GM08714 (cell line): ENCODE measurements around the gene RASSF6.
"Not testable (repeated sequence)": the region's sequence is repeated elsewhere in the genome, so short reads cannot be mapped to it uniquely, and the experiment has no call there.

ENCODE experiments used
- H3K4me3 ChIP-seq: fragments of 200-500 bp; sonication (Bioruptor generic); 2 replicates; pipeline ENCODE4 v1.5.1; 2014; ENCODE audit warnings: mild to moderate bottlenecking, low read length, inconsistent platforms
- ZNF274 ChIP-seq: IDR thresholded peaks from 2 replicates; pipeline ENCODE4 v1.6.1; 2012; ENCODE audit warnings: mild to moderate bottlenecking, low read depth, low read length

RASSF6 gene

GRCh38 chr4:73631565-73632226, 11.5 kb upstream of the RASSF6 start:
- no peak overlapping the region for H3K4me3 ChIP-seq

DNA sequence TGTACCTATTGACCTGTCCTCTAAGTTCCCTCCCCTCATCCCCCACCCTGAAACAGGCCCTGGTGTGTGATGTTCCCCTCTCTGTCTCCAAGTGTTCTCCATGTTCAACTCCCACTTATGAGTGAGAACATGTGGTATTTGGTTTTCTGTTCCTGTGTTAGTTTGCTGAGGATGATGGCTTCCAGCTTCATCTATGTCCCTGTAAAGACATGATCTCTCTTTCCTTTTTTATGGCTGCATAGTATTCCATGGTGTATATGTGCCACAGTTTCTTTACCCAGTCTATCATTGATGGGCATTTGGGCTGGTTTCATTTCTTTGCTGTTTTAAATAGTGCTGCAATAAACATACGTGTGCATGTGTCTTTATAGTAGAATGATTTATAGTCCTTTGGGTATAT, 8.6 kb upstream of the RASSF6 start:
- H3K4me3 ChIP-seq, result not testable (repeated sequence)

More at GRCh38 chr4:73631565-73632226, 11.5 kb upstream of the RASSF6 start:
- no peak for TF ChIP-seq ZNF274

DNA sequence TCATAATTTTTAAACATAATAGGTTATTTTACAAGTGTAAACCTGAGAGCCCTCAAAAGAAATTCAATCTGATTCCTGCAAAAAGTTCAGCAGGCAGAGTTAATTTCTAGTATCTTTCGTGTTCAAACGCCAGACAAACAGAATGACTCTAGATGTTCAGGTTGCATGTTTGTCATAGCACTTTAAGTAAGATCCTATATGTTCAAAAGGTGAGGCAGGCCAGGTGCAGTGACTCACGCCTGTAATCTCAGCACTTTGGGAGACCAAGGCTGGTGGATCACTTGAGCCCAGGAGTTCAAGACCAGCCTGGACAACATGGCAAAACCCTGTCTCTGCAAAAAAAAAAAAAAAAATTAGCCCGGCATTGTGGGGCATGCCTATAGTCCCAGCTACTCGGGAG, 1.1 kb upstream of the RASSF6 start:
- no peak for TF ChIP-seq ZNF274
- no peak overlapping the region for H3K4me3 ChIP-seq

DNA sequence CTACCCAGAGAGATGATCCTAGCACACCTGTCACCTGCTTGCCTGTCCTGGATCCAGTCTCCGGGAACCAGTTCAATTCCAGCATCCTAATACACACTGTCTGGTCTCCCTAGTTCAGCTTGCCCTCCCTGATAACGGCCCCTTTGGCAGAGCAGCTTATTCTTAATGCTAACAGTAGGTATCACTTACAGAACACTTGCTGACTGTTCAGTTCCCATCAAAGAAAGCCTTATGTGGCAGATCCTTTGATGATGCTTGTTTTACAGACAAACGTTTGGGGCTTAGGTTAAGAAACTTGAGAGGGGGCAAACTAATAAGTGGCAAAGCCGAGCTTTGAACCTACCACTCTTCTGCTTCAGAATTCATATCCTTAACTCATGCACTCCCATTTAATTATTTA, 890 bp downstream of the RASSF6 start:
- TF ChIP-seq ZNF274, result no peak
- peak overlapping the region; percentile 37 for H3K4me3 ChIP-seq

- no peak for TF ChIP-seq ZNF274
Measured at GRCh38 chr4:73617256-73617655, 3.0 kb downstream of the RASSF6 start.

GRCh38 chr4:73615613-73616012, 4.6 kb downstream of the RASSF6 start:
- no peak for TF ChIP-seq ZNF274
- no peak overlapping the region for H3K4me3 ChIP-seq

More at GRCh38 chr4:73617256-73617655, 3.0 kb downstream of the RASSF6 start:
- H3K4me3 ChIP-seq, result no peak overlapping the region

- no peak for TF ChIP-seq ZNF274
- no peak overlapping the region for H3K4me3 ChIP-seq
Measured at GRCh38 chr4:73614311-73614867, 5.8 kb downstream of the RASSF6 start.

GRCh38 chr4:73613130-73613529, 7.1 kb downstream of the RASSF6 start:
- no peak overlapping the region for H3K4me3 ChIP-seq
- no peak for TF ChIP-seq ZNF274

GRCh38 chr4:73612032-73612431, 8.2 kb downstream of the RASSF6 start:
- no peak overlapping the region for H3K4me3 ChIP-seq
- TF ChIP-seq ZNF274, result no peak

- no peak overlapping the region for H3K4me3 ChIP-seq
- no peak for TF ChIP-seq ZNF274
Measured at GRCh38 chr4:73609706-73610105, 10.5 kb downstream of the RASSF6 start.

GRCh38 chr4:73608689-73609594, 11.3 kb downstream of the RASSF6 start:
- no peak overlapping the region for H3K4me3 ChIP-seq
- TF ChIP-seq ZNF274, result no peak

GRCh38 chr4:73607375-73608033, 12.7 kb downstream of the RASSF6 start:
- H3K4me3 ChIP-seq, result peak overlapping the region; percentile 44; the same call in 1 of the 2 replicates
- no peak for TF ChIP-seq ZNF274

- no peak for TF ChIP-seq ZNF274
Measured at GRCh38 chr4:73606465-73606974, 13.7 kb downstream of the RASSF6 start.

More at GRCh38 chr4:73606465-73606974, 13.7 kb downstream of the RASSF6 start:
- H3K4me3 ChIP-seq, result peak overlapping the region; percentile 44; the same call in 1 of the 2 replicates
